Right cardiac atrium (tissue), 5 donors: ENCODE data around the gene HGF. TPM values are rescaled to one million over a fixed set of nuclear protein-coding genes. Genes with fewer than 3 reads are reported as not detected.

ENCODE experiments used
- ATAC-seq, 2 donors: fragments of 200-7000 bp; cut with Tn5 transposase; one replicate each; pipeline versions ENCODE4 v1.8.0 to v1.9.1; 2020; ENCODE audit warnings: moderate library complexity in 2 of 2, mild to moderate bottlenecking in 1 of 2
- DNase-seq, 3 donors: peaks; one replicate each; pipeline ENCODE4 v3.0.0-alpha.2; 2020
- H3K27ac ChIP-seq: one replicate; pipeline ENCODE4 v1.5.1; 2013; ENCODE audit warnings: mild to moderate bottlenecking, low read length, control low read depth, moderate library complexity
- H3K27me3 ChIP-seq: one replicate; pipeline ENCODE4 v1.6.1; 2013; ENCODE audit not compliant: control insufficient read depth, insufficient read depth
- H3K4me1 ChIP-seq: one replicate; pipeline ENCODE4 v1.6.1; 2013; ENCODE audit warnings: low read length; ENCODE audit not compliant: control insufficient read depth, insufficient read depth
- H3K4me3 ChIP-seq: one replicate; pipeline ENCODE4 v1.5.1; 2013; ENCODE audit warnings: low read length, control low read depth
- H3K9me3 ChIP-seq: one replicate; pipeline ENCODE4 v1.6.1; 2013; ENCODE audit warnings: low read length; ENCODE audit not compliant: control insufficient read depth
- WGBS: extraction: QIAGEN DNeasy Blood & Tissue Kit; methylation state at CpG from one replicate; pipeline ENCODE4 v1.1.7; 2013; 5-methylcytosine and 5-hydroxymethylcytosine counted together
- intact Hi-C, 4 donors: fragments of 100-400 bp; cut with DNase I; formaldehyde crosslinking; loops; one replicate each; pipeline versions ENCODE4 v1.11.0 to v1.14.0; 2022 to 2023
- polyA plus RNA-seq: library from polyadenylated mRNA; stranded (reverse); fragments of 200-250 nt; gene quantifications from one replicate; pipeline ENCODE4 v1.2.3, GENCODE V29; 2013
- total RNA-seq, 4 donors: library from RNA; stranded (reverse); fragmentation: NEBNext Ultra II Directional; extraction: Animal tissue kit (Norgen Biotek cat#: 25700); gene quantifications; one replicate each; pipeline ENCODE4 v1.2.1, GENCODE V29; 2021
- donor health status: healthy with polysubstance abuse.
- donor health status: DM: no; HTN: yes; CAD: no.
- donor health status: DM: no; HTN: no; CAD: no.
- donor health status: DM: no; HTN: yes; CAD: no; lungs with severe emphysema.
- donor health status: DM: yes; HTN: yes; CAD: no.

HGF gene
- total and polyA plus RNA-seq, 5 donors = 1.4 to 6.1 (median 3.9) TPM

DNA sequence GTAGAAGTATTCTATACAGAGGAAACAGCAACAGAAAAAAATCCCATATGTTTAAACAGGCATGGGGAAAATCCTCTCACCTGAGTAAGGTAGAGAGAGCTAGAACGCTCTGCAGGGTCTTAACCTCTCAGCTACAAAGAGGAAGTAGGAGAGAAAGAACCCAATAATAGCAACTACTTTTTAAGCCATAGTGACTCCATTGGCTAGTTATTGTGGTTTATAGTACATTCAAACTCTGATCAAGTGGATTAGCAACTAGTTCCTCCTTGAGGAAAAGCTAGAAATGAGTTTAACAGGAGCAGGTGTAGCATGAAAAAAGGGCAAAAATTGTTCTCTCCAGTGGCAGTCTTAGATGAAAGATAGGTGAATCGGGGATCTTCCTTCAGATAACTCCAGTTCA is 89.7 kb downstream of the HGF start:
- Histone ChIP-seq H3K4me1 (no peaks in the 10 kb centered on the region), H3K27me3 (no peaks in the 10 kb centered on the region), H3K9me3 (no peaks in the 10 kb centered on the region), H3K27ac (no peak overlapping the region), H3K4me3 (no peak overlapping the region)
- no peak for ATAC-seq
- intact Hi-C loops = no loop called here
- DNase-seq = no peak
- 85% methylated on average over 2 of the region's 2 CpGs for WGBS

DNA sequence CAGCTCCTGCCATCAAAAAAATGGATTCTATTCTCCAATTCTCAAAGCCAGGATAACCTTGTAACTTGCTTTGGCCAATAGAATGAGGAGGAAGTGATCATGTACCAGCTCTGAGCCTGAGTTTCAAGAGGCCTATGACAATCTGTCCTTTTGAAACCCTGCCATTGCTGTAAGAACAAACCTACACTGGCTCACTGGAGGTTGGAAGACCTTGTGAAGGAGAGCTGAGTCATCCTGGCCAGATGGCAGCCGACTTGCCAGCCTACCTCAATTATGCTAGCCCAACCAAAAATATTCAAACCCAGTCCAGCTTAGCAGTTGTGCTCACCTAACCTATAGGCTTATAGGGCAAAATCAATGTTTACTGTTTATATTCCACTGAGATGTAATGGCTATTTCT is 93.0 kb downstream of the HGF start:
- H3K27me3 ChIP-seq = no peaks in the 10 kb centered on the region
- no peak overlapping the region for H3K4me3 ChIP-seq
- intact Hi-C loops = no loop called here
- ATAC-seq (peak in 1 of 2 donors; percentile 41), DNase-seq (peak in 1 of 3 donors; percentile 19)
- WGBS = 80% methylated on average over 1 of the region's 1 CpG
- no peaks in the 10 kb centered on the region for H3K4me1 ChIP-seq
- H3K9me3 ChIP-seq = no peaks in the 10 kb centered on the region
- no peak overlapping the region for H3K27ac ChIP-seq

DNA sequence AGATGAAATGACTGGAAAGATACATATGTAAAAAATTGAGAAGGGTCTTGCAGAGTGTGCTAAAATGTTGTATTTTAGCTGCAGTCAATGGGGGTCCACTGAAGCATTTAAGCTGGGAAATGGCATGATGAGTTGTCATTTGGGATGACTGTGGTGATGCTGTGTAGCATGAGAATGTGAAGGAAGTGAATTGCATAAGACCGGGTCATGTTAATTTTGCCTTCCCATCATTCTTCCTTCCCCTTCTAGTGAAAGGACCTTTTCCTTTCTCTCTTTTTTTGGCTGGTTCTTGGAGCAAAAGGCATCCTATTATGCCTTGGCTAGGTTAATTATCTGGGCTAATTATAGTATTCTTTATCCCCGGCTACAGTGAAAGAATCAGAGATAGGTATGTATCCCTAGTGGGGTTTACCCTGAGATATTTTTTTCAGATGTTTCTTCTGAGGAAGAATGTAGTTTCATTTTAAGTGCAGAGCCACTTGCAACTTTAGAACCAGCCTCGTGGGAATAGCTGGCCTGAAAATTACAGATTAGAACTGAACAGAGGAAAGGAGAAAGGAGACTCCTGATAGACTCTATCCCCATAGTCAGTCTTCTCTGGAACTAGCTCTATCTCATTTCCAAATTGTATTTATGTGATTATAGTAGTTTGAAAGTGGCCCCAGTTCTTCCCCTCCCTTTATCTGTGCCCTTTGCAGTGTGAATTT is 93.6 kb downstream of the HGF start:
- no peak for DNase-seq
- Histone ChIP-seq H3K4me3 (no peak overlapping the region), H3K27me3 (no peaks in the 10 kb centered on the region), H3K27ac (no peak overlapping the region), H3K4me1 (no peaks in the 10 kb centered on the region), H3K9me3 (no peaks in the 10 kb centered on the region)
- ATAC-seq = peak; percentile 40 to 51
- intact Hi-C loops = no loop called here
- WGBS = 31% methylated on average over 3 of the region's 3 CpGs

DNA sequence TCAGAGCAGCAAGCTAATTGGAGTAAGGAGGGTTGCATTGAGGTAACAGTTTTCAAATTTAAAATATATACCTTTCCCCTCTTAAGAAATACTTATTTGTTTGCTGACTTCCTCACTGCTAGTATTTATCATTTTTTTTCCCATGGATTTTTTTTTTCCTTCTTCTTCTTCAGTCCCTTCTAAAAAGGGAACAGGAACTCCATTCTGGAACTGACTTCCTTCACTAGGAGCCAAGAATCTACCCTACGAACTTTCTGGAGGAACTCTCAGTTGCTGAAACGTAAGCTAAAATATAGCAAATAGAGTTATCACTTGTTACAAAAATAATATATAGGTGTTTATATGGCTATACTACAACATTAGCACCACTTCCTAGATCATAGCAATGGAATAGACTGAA is 95.4 kb downstream of the HGF start:
- no peak for ATAC-seq
- H3K4me3 ChIP-seq = no peak overlapping the region
- no peaks in the 10 kb centered on the region for H3K27me3 ChIP-seq
- intact Hi-C loops = no loop called here
- H3K27ac ChIP-seq = no peak overlapping the region
- no peaks in the 10 kb centered on the region for H3K9me3 ChIP-seq
- WGBS = 25% methylated on average over 2 of the region's 2 CpGs
- no peak for DNase-seq
- H3K4me1 ChIP-seq = no peaks in the 10 kb centered on the region

DNA sequence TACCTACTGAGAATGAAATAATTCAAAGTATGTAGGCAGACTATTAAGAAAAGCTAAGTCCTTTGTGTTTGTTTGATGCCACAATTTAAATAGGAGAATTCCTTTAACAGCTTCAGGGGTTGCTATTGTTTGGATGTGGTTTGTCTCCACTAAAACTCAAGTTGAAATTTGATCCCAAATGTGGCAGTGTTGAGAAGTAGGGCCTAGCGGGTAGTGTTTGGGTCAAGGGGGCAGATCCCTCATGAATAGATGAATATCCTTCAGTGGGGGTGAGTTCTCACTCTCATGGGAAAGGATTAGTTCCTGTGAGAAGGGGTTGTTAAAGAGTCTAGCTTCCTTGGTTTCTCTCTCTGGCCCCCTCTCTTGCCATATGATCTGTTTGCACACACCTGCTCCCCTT is 97.0 kb downstream of the HGF start:
- intact Hi-C loops = no loop called here
- ATAC-seq = no peak
- no peaks in the 10 kb centered on the region for H3K4me1 ChIP-seq

DNA sequence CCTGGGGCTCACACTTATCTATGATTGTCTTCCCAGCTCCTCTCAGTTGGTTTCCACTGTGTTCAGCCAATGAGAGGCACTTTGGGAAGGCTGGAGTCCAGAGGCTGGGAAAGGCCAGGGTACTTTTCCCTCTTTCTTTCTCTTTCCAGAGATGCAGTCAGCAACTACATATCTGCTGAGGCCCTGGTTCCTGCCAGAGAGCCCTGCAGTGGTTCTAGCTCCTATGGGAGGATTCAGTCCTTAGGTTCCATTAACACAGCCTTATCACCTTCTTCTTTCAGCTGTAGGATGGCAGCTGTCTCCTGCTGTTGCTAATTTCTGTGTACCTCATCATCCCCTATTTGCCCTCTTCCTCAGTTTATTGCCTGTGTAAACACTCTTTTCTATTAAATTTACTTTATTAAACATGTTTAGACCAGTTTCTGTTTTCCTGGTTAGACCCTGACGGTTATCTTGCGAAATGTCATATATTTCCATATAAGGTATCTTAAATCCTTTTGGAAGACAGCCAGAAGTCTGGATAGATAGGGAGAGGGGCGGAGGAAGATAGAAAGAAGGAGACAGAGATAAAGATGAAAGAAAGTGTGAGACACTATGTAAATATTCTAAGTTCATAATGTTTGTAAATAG is 100.3 kb downstream of the HGF start:
- intact Hi-C loops = no loop called here
- no peak overlapping the region for H3K4me3 ChIP-seq
- no peaks in the 10 kb centered on the region for H3K4me1 ChIP-seq
- DNase-seq (no peak), ATAC-seq (no peak)
- no peak overlapping the region for H3K27ac ChIP-seq
- no peaks in the 10 kb centered on the region for H3K9me3 ChIP-seq
- no peaks in the 10 kb centered on the region for H3K27me3 ChIP-seq
- 88% methylated on average over 3 of the region's 3 CpGs for WGBS

More for the DNA sequence above, 97.0 kb downstream of the HGF start:
- 86% methylated on average over 1 of the region's 1 CpG for WGBS
- Histone ChIP-seq H3K27me3 (no peaks in the 10 kb centered on the region), H3K9me3 (no peaks in the 10 kb centered on the region), H3K27ac (no peak overlapping the region), H3K4me3 (no peak overlapping the region)
- DNase-seq = no peak

DNA sequence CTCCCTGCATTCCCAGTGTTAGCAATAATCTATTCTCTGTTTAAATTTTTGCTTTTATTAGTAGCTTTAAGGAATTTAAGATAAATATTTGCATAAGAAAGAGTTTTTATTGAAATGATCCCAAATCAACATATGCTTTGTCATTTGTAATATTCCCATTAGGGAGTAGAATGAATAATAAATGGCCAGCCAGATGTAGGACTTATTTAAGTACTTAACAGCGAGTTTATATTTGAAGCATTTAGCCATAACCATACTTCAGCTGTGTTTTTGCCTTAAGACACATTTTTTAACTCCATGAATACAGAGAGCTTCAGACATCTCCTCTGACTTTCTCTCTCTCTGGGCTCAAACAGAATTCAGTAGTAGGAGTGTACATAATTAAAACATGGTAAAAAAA is 103.6 kb downstream of the HGF start:
- DNase-seq (no peak), ATAC-seq (no peak)
- H3K27ac ChIP-seq = no peak overlapping the region
- no peaks in the 10 kb centered on the region for H3K4me1 ChIP-seq
- H3K9me3 ChIP-seq = no peaks in the 10 kb centered on the region
- WGBS = 74% methylated on average over 1 of the region's 1 CpG
- no peak overlapping the region for H3K4me3 ChIP-seq
- H3K27me3 ChIP-seq = no peaks in the 10 kb centered on the region
- intact Hi-C loops = no loop called here

DNA sequence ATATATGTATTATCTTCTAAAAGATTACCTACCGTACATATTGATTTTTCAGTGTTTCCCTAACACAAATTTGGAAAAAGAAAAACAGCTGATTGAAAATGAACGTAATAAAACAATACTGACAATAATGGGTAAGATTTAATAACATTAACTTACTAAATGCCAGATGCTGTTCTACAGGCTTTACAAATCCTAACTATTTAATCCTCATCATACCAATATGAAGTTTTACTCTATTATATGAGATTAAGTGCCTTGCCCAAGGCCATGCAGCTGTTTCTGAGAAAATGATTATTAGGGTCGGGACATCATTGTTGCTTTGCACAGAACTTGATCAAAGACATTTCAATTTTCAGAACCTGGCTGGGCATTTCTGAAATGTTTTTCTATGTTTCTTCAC is 104.6 kb downstream of the HGF start:
- H3K4me1 ChIP-seq = no peaks in the 10 kb centered on the region
- no peaks in the 10 kb centered on the region for H3K27me3 ChIP-seq
- intact Hi-C loops = no loop called here
- H3K9me3 ChIP-seq = no peaks in the 10 kb centered on the region
- ATAC-seq = no peak
- H3K27ac ChIP-seq = no peak overlapping the region
- no peak for DNase-seq
- no peak overlapping the region for H3K4me3 ChIP-seq
- 88% methylated on average over 3 of the region's 3 CpGs for whole genome bisulfite sequencing

DNA sequence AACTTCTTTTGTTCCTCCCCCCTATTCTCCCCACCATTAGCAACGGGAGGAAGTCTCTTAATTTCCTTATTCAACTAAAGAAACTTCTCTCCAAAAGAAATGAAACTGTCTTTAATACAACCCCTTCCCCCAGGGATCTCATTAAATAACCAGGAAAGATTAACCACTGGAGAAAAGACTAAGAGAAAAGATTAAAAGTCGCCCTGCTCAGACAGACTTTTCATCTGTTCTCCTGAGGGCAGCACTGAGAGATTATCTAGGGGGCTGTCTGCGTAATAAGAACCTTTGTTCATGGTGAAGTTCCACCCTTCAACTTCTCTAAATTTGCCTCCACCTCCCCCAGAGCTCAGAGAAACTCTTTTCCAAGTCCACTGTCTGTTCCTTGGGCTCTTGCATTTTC is 105.5 kb downstream of the HGF start:
- ATAC-seq = no peak
- intact Hi-C loops = no loop called here
- no peak overlapping the region for H3K27ac ChIP-seq

DNA sequence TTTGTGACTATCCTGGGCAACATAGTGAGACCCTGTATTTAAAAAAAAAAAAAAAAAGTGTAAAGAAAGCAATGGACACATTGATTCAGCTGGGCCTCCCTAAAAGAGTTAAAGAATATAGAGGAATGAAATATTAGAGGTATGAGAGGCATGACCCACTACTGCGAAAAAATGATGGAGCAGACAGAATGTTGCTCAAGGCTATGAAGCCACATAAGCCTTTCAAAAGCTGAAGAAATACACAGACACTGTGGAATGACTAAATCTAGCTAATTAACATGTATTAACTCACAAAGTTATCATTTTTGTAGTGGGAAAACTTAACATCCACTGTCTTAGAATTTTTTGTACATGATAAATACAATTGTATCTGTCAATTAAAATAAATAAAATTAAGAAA is 107.3 kb downstream of the HGF start:
- Histone ChIP-seq H3K27me3 (no peaks in the 10 kb centered on the region), H3K4me1 (no peaks in the 10 kb centered on the region), H3K4me3 (no peak overlapping the region), H3K27ac (no peak overlapping the region), H3K9me3 (no peaks in the 10 kb centered on the region)
- intact Hi-C loops = no loop called here
- no peak for ATAC-seq
- DNase-seq = no peak
- 84% methylated on average over 1 of the region's 1 CpG for WGBS

More for the DNA sequence above, 105.5 kb downstream of the HGF start:
- 48% methylated on average over 3 of the region's 3 CpGs for WGBS
- no peaks in the 10 kb centered on the region for H3K27me3 ChIP-seq
- DNase-seq = no peak
- H3K4me3 ChIP-seq = no peak overlapping the region
- no peaks in the 10 kb centered on the region for H3K4me1 ChIP-seq
- H3K9me3 ChIP-seq = no peaks in the 10 kb centered on the region

DNA sequence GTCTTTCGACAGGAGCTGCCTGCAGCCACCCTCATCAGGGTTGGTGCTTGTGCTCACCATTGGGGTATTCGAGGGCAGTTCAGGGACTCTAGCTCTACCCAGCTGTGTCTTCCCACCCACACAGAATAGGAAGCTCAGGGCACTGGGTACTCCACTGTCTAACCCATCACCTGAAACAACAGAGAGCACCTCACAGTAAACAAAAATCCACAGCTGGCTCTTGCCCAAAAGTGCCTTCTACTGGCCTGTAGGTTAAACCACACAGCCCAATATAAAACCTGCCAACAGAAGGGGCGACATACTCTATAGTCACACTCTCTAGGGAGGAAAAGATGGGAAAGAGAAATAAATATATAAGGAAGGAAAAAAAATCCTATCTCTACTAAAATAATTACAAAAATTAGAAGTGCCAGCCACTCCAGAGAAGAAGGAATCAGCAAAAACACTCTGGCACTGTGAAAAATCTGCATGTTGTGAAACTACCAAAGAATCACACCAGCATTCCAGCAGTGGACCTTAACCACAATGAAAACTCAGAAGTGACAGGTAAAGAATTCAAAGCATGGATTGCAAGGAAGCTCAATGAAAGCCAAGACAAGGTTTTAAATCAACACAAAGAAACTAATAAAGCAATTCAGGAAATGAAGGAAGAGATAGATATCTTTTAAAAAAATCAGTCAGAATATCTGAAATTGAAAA is 110.0 kb downstream of the HGF start:
- Histone ChIP-seq H3K27me3 (no peaks in the 10 kb centered on the region), H3K27ac (no peak overlapping the region), H3K4me3 (no peak overlapping the region), H3K4me1 (no peaks in the 10 kb centered on the region), H3K9me3 (no peaks in the 10 kb centered on the region)
- WGBS = 94% methylated on average over 3 of the region's 3 CpGs
- peak in 1 of 2 donors; percentile 26 for ATAC-seq
- peak in 1 of 3 donors; percentile 29 for DNase-seq
- intact Hi-C loops = no loop called here
